ENCODE measurements around the gene ZFHX3. TPM values are rescaled to one million over a fixed set of nuclear protein-coding genes. Genes with fewer than 3 reads are reported as not detected.

Gene ZFHX3
- total RNA-seq, 2 donors from 2014 or later: 9.2 to 18.9 TPM

DNA sequence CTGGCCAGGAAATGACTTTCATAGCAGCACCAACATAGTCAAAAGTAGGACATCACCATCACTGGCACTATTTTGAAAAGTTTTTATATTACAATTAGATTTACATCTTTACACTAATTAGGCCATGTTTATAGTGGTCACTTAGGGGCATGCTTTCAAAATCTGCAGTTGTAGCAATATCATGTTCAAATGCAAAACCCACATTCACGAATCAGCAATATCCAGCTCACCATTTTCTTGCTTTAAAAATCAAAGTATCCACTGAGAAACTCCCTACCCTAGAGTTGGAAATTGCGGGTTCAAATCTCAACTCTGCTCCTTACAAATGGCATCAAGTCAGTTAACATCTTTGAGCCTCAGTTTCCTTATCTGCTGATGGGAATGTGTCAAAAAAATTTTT, 237.4 kb downstream of the ZFHX3 start:
- Histone ChIP-seq H3K27ac (no peak overlapping the region), H3K36me3 (peaks cover 20% of the 10 kb centered on the region), H3K9me3 (no peaks in the 10 kb centered on the region), H3K27me3 (no peaks in the 10 kb centered on the region), H3K4me3 (no peak overlapping the region), H3K4me1 (peaks cover 0 to 21% of the 10 kb centered on the region in 2 donors)
- no peak for TF ChIP-seq CTCF (IDR thresholded peaks at IDR 0.05)
- no peak for DNase-seq (ENCODE audit: low spot score)

DNA sequence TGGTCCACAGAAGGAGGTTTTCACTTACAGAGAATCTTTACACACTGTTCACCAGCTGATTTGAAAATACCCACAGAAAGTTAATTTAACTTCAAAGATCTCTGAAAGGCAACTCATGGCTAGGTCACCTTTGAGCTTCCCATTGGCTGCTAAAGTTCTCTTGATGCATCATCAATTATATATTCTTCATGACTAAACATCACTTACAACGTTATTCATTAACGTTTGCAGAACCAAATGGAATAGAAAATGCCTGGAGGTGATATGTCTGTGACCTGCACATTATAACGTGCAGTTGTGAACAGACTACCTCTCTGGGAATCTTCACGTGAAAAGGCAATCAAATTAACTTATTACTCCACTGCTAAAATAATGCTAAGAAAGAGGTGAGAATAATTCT, 238.5 kb downstream of the ZFHX3 start:
- Histone ChIP-seq H3K27me3 (no peaks in the 10 kb centered on the region), H3K27ac (no peak overlapping the region), H3K4me3 (no peak overlapping the region), H3K4me1 (peaks cover 0 to 21% of the 10 kb centered on the region in 2 donors), H3K36me3 (peaks cover 20% of the 10 kb centered on the region), H3K9me3 (no peaks in the 10 kb centered on the region)
- no peak for TF ChIP-seq CTCF (IDR thresholded peaks at IDR 0.05)
- no peak for DNase-seq (ENCODE audit: low spot score)

- no peaks in the 10 kb centered on the region for H3K27me3 ChIP-seq
- no peak for TF ChIP-seq CTCF (IDR thresholded peaks at IDR 0.05)
- H3K4me3 ChIP-seq: no peak overlapping the region
- H3K4me1 ChIP-seq: peaks cover 0 to 20% of the 10 kb centered on the region in 2 donors
- no peak for DNase-seq (ENCODE audit: low spot score)
- no peak overlapping the region for H3K27ac ChIP-seq
- peaks cover 20% of the 10 kb centered on the region for H3K36me3 ChIP-seq
- no peaks in the 10 kb centered on the region for H3K9me3 ChIP-seq
Observed at GRCh38 chr16:72808754-72809153, 239.2 kb downstream of the ZFHX3 start.

DNA sequence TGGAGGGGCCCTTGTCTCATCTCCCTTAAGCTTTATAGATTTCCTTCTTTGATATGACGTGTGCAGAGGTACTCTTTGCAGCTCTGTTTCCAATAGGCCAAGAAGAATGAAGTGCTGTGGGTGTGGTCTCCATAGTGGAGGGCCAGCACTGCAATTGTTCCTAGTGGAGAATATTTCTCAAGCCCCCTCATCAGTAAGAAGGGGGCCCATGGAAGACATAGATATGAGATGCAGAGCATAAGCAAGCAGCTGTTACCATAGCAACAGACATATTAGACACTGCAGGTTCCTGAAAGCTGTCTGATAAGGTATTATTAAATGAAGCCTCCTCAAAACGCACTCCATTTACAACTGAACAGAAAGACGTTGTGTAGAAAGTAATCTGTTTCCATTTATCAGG, 240.7 kb downstream of the ZFHX3 start:
- H3K36me3 ChIP-seq: peaks cover 20% of the 10 kb centered on the region

GRCh38 chr16:72805486-72805885, 242.4 kb downstream of the ZFHX3 start:
- no peak for DNase-seq (ENCODE audit: low spot score)
- Histone ChIP-seq H3K27ac (no peak overlapping the region), H3K36me3 (peaks cover 5% of the 10 kb centered on the region), H3K4me1 (no peaks in the 10 kb centered on the region), H3K27me3 (no peaks in the 10 kb centered on the region), H3K9me3 (no peaks in the 10 kb centered on the region), H3K4me3 (no peak overlapping the region)
- TF ChIP-seq CTCF (IDR thresholded peaks at IDR 0.05): no peak

More for the DNA sequence above, 240.7 kb downstream of the ZFHX3 start:
- Histone ChIP-seq H3K27ac (no peak overlapping the region), H3K4me1 (peaks cover 0 to 8% of the 10 kb centered on the region in 2 donors), H3K9me3 (no peaks in the 10 kb centered on the region), H3K4me3 (no peak overlapping the region), H3K27me3 (no peaks in the 10 kb centered on the region)
- no peak for DNase-seq (ENCODE audit: low spot score)
- no peak for TF ChIP-seq CTCF (IDR thresholded peaks at IDR 0.05)

DNA sequence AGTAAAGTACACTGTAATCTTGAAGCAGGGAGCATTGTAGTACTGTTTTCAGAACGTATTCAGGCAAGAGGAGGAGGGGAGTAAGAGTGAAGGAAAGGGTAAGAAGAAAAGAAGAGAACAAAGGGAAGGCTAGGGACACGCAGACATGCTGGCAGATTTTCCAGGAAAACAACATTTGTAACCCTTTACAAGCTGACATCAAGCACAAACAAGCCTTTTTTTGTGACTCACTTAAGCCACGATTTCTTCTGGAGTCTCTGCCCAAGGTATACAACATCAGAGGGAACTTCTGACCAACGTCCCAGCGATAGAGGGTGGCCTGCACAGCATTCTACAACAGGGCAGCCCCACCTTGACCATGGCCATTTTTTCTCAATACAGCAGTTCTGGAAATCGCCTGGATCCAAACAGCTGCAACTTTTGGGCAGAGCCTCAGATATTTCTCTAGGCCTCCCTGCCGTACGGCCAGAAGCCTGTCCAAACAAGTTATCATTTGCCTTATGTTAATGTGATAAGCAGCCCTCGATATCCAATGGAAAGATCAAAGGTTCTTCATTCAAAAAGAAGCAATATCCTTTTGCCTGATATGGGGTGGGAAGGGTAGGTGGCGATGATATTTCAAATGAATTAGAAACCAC, 247.3 kb downstream of the ZFHX3 start:
- Histone ChIP-seq H3K27ac (no peak overlapping the region), H3K36me3 (peaks cover 44% of the 10 kb centered on the region)
- no peak for TF ChIP-seq CTCF (IDR thresholded peaks at IDR 0.05)

More for the DNA sequence above, 247.3 kb downstream of the ZFHX3 start:
- H3K4me1 ChIP-seq: no peaks in the 10 kb centered on the region
- no peaks in the 10 kb centered on the region for H3K27me3 ChIP-seq
- no peak for DNase-seq (ENCODE audit: low spot score)
- H3K9me3 ChIP-seq: no peaks in the 10 kb centered on the region
- no peak overlapping the region for H3K4me3 ChIP-seq

Data from right atrium auricular region (tissue), 2 donors.